Astrocyte (in vitro differentiated cells and primary cell): ENCODE data around the gene ITPK1. TPM values are rescaled to one million over a fixed set of nuclear protein-coding genes. Genes with fewer than 3 reads are reported as not detected.

ENCODE experiments used
- DNase-seq: peaks from one replicate; pipeline ENCODE4 v3.0.0-alpha.2; 2010; ENCODE audit warnings: low read depth
- FAIRE-seq: peaks from 2 replicates; lab custom pipeline; 2011; peaks lifted over from hg19 to GRCh38; lab: Jason Lieb, UNC
- H2AFZ ChIP-seq: 2 replicates; pipeline ENCODE4 v1.6.0; 2012; ENCODE audit warnings: low read depth, low read length, inconsistent platforms
- H3K27ac ChIP-seq: 2 replicates; pipeline ENCODE4 v1.5.1; 2011; ENCODE audit warnings: low read depth, low read length, inconsistent platforms
- H3K27me3 ChIP-seq: 2 replicates; pipeline ENCODE4 v1.6.0; 2011; ENCODE audit warnings: low read length, inconsistent platforms; ENCODE audit not compliant: insufficient read depth
- H3K36me3 ChIP-seq: 2 replicates; pipeline ENCODE4 v1.5.1; 2011; ENCODE audit warnings: low read length, inconsistent platforms; ENCODE audit not compliant: insufficient read depth
- H3K4me1 ChIP-seq: 2 replicates; pipeline ENCODE4 v1.5.1; 2011; ENCODE audit warnings: low read length, inconsistent platforms; ENCODE audit not compliant: insufficient read depth
- H3K4me2 ChIP-seq: 2 replicates; pipeline ENCODE4 v1.6.0; 2012; ENCODE audit warnings: low read length, inconsistent platforms
- H3K4me3 ChIP-seq: 2 replicates; pipeline ENCODE4 v1.5.1; 2011; ENCODE audit warnings: low read depth, mild to moderate bottlenecking, low read length, inconsistent platforms; ENCODE audit not compliant: insufficient read depth
- H3K79me2 ChIP-seq: 2 replicates; pipeline ENCODE4 v1.6.0; 2012; ENCODE audit warnings: mild to moderate bottlenecking, low read length, inconsistent platforms; ENCODE audit not compliant: insufficient read depth
- H3K9ac ChIP-seq: 2 replicates; pipeline ENCODE4 v1.6.0; 2012; ENCODE audit warnings: mild to moderate bottlenecking, low read length, inconsistent platforms
- H3K9me3 ChIP-seq: 2 replicates; pipeline ENCODE4 v1.5.1; 2012; ENCODE audit warnings: low read depth, mild to moderate bottlenecking, low read length, inconsistent platforms; ENCODE audit not compliant: insufficient read depth
- H4K20me1 ChIP-seq: 2 replicates; pipeline ENCODE4 v1.6.0; 2012; ENCODE audit warnings: low read length, inconsistent platforms; ENCODE audit not compliant: insufficient read depth
- H3K27ac Mint-ChIP-seq: one replicate; pipeline ENCODE4 v1.8.0; 2021; ENCODE audit warnings: mild to moderate bottlenecking, mixed read lengths; ENCODE audit not compliant: unreplicated experiment
- H3K27me3 Mint-ChIP-seq: one replicate; pipeline ENCODE4 v1.8.0; 2021; ENCODE audit warnings: low read depth, mixed read lengths; ENCODE audit not compliant: unreplicated experiment
- H3K36me3 Mint-ChIP-seq: one replicate; pipeline ENCODE4 v1.8.0; 2021; ENCODE audit warnings: low read depth, mixed read lengths; ENCODE audit not compliant: unreplicated experiment
- H3K4me1 Mint-ChIP-seq: one replicate; pipeline ENCODE4 v1.8.0; 2021; ENCODE audit warnings: low read depth, mixed read lengths; ENCODE audit not compliant: unreplicated experiment
- H3K4me3 Mint-ChIP-seq: one replicate; pipeline ENCODE4 v1.8.0; 2021; ENCODE audit warnings: mild to moderate bottlenecking, moderate library complexity, mixed read lengths; ENCODE audit not compliant: unreplicated experiment
- H3K9me3 Mint-ChIP-seq: one replicate; pipeline ENCODE4 v1.8.0; 2021; ENCODE audit warnings: mild to moderate bottlenecking, mixed read lengths; ENCODE audit not compliant: unreplicated experiment
- CTCF ChIP-seq: IDR thresholded peaks from 2 replicates; pipeline ENCODE4 v1.5.1; 2011; ENCODE audit warnings: low read depth, mild to moderate bottlenecking, inconsistent platforms, low read length, moderate library complexity; ENCODE audit not compliant: insufficient read depth
- EZH2 ChIP-seq: IDR thresholded peaks from 2 replicates; pipeline ENCODE4 v1.6.1; 2012; ENCODE audit warnings: mild to moderate bottlenecking, low read length, inconsistent platforms; ENCODE audit not compliant: insufficient read depth
- total RNA-seq: library from RNA; stranded (reverse); gene quantifications from 2 replicates; pipeline ENCODE4 v1.2.1, GENCODE V29; 2021

Gene ITPK1
- total RNA-seq, 1 donor from 2014 or later: 13.0 TPM

GRCh38 chr14:93035585-93035916, 80.2 kb downstream of the ITPK1 start:
- Mint-ChIP-seq H3K9me3 (peaks cover 6% of the 10 kb centered on the region), H3K36me3 (no peaks in the 10 kb centered on the region), H3K4me3 (no peak overlapping the region), H3K4me1 (peaks cover 24% of the 10 kb centered on the region), H3K27ac (no peak overlapping the region), H3K27me3 (peaks cover 50% of the 10 kb centered on the region)
- Histone ChIP-seq H3K27ac (no peak overlapping the region), H3K79me2 (no peaks in the 10 kb centered on the region), H3K4me1 (peaks cover 18% of the 10 kb centered on the region), H3K9ac (no peak overlapping the region), H3K4me2 (peak overlapping the region; percentile 47), H2AFZ (no peak overlapping the region), H4K20me1 (peaks cover 63% of the 10 kb centered on the region), H3K4me3 (no peak overlapping the region), H3K27me3 (no peaks in the 10 kb centered on the region), H3K36me3 (no peaks in the 10 kb centered on the region), H3K9me3 (no peaks in the 10 kb centered on the region)
- no peak for TF ChIP-seq CTCF
- no peak for TF ChIP-seq EZH2
- no peak for FAIRE-seq
- no peak for DNase-seq

- Histone ChIP-seq H3K4me3 (no peak overlapping the region), H3K4me2 (no peak overlapping the region), H2AFZ (no peak overlapping the region), H3K36me3 (no peaks in the 10 kb centered on the region), H4K20me1 (peaks cover 64% of the 10 kb centered on the region), H3K79me2 (no peaks in the 10 kb centered on the region), H3K4me1 (peaks cover 23% of the 10 kb centered on the region), H3K27me3 (no peaks in the 10 kb centered on the region), H3K9ac (no peak overlapping the region), H3K27ac (no peak overlapping the region), H3K9me3 (no peaks in the 10 kb centered on the region)
- Mint-ChIP-seq H3K4me1 (peaks cover 24% of the 10 kb centered on the region), H3K27ac (no peak overlapping the region), H3K4me3 (no peak overlapping the region), H3K27me3 (peaks cover 48% of the 10 kb centered on the region), H3K36me3 (peaks cover 3% of the 10 kb centered on the region), H3K9me3 (peaks cover 6% of the 10 kb centered on the region)
- DNase-seq (no peak), FAIRE-seq (no peak)
- TF ChIP-seq EZH2: no peak
- TF ChIP-seq CTCF: no peak
These were observed 81.1 kb downstream of the ITPK1 start for GRCh38 chr14:93034671-93034994.

- no peak overlapping the region for H3K27ac Mint-ChIP-seq
- peaks cover 3% of the 10 kb centered on the region for H3K36me3 Mint-ChIP-seq
- DNase-seq (no peak), FAIRE-seq (no peak)
- Histone ChIP-seq H3K36me3 (no peaks in the 10 kb centered on the region), H3K79me2 (no peaks in the 10 kb centered on the region), H3K27me3 (no peaks in the 10 kb centered on the region), H3K4me2 (no peak overlapping the region), H4K20me1 (peaks cover 62% of the 10 kb centered on the region), H3K9ac (no peak overlapping the region), H3K9me3 (no peaks in the 10 kb centered on the region), H3K27ac (no peak overlapping the region), H3K4me3 (no peak overlapping the region), H2AFZ (no peak overlapping the region), H3K4me1 (peaks cover 23% of the 10 kb centered on the region)
- peaks cover 5% of the 10 kb centered on the region for H3K9me3 Mint-ChIP-seq
- TF ChIP-seq EZH2 (no peak), CTCF (peak; percentile 20)
- peaks cover 49% of the 10 kb centered on the region for H3K27me3 Mint-ChIP-seq
- H3K4me3 Mint-ChIP-seq: no peak overlapping the region
- H3K4me1 Mint-ChIP-seq: peaks cover 24% of the 10 kb centered on the region
These were observed 81.6 kb downstream of the ITPK1 start for GRCh38 chr14:93033983-93034670.
